ENCODE results near the gene CCSER2.

DNA sequence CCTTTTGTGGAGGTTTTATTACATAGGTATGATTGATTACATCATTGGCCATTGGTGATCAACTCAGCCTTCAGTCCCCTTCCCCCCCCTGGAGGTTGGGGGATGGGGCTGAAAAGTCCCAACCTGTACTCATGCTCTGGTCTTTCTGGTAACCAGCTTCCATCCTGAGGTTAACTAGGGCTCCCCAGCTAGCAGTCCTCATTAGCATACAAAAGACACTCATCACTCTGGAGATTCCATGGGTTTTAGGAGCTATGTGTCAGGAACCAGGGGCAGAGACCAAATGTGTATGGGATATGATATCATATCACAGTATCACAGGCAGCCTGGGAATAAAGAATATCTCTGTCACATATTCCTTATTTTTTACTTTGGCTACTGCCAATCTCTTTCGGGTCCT, 13.6 kb downstream of the CCSER2 start:
- TF ChIP-seq YY1 (IDR thresholded peaks at IDR 0.05; ENCODE audit: low read depth) (no peak), FOXM1 (IDR thresholded peaks at IDR 0.05; ENCODE audit: low read depth) (no peak), CTCF (IDR thresholded peaks at IDR 0.05) (no peak), POLR2AphosphoS5 (IDR thresholded peaks at IDR 0.05; ENCODE audit: low read depth, low read length) (no peak), SIN3A (IDR thresholded peaks at IDR 0.05; ENCODE audit: borderline replicate concordance, low read depth, low read length) (no peak), CHD2 (IDR thresholded peaks at IDR 0.05; ENCODE audit: low read length, partially characterized antibody) (no peak), REST (IDR thresholded peaks at IDR 0.05; ENCODE audit: low read depth, low read length) (no peak), RCOR1 (IDR thresholded peaks at IDR 0.05; ENCODE audit: low read length) (no peak)
- TF ChIP-seq, protein P1, sequence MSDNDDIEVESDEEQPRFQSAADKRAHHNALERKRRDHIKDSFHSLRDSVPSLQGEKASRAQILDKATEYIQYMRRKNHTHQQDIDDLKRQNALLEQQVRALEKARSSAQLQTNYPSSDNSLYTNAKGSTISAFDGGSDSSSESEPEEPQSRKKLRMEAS (IDR thresholded peaks at IDR 0.05; ENCODE audit: low read depth) = no peak
- TF ChIP-seq, protein P2, sequence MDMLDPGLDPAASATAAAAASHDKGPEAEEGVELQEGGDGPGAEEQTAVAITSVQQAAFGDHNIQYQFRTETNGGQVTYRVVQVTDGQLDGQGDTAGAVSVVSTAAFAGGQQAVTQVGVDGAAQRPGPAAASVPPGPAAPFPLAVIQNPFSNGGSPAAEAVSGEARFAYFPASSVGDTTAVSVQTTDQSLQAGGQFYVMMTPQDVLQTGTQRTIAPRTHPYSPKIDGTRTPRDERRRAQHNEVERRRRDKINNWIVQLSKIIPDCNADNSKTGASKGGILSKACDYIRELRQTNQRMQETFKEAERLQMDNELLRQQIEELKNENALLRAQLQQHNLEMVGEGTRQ (IDR thresholded peaks at IDR 0.05; ENCODE audit: borderline replicate concordance, low read depth, low read length) = no peak
- TF ChIP-seq, protein P3, sequence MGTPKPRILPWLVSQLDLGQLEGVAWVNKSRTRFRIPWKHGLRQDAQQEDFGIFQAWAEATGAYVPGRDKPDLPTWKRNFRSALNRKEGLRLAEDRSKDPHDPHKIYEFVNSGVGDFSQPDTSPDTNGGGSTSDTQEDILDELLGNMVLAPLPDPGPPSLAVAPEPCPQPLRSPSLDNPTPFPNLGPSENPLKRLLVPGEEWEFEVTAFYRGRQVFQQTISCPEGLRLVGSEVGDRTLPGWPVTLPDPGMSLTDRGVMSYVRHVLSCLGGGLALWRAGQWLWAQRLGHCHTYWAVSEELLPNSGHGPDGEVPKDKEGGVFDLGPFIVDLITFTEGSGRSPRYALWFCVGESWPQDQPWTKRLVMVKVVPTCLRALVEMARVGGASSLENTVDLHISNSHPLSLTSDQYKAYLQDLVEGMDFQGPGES (IDR thresholded peaks at IDR 0.05; ENCODE audit: low read depth, low read length) = no peak

All from SK-N-SH (cell line).